GM12801 (cell line): ENCODE data around the gene RAD51B.

Experiments
- CTCF ChIP-seq: IDR thresholded peaks from one replicate; pipeline ENCODE4 v1.5.1; 2011; ENCODE audit warnings: control low read depth; ENCODE audit not compliant: insufficient read length; ENCODE audit errors: extremely low read depth

RAD51B gene

GRCh38 chr14:68246786-68247105 is 427.2 kb downstream of the RAD51B start:
- TF ChIP-seq CTCF = no peak

GRCh38 chr14:68247274-68247673 is 427.7 kb downstream of the RAD51B start:
- no peak for TF ChIP-seq CTCF

GRCh38 chr14:68247676-68248268 is 428.2 kb downstream of the RAD51B start:
- TF ChIP-seq CTCF = no peak

- no peak for TF ChIP-seq CTCF
Measured at GRCh38 chr14:68248481-68249255, 429.1 kb downstream of the RAD51B start.

GRCh38 chr14:68249661-68250451 is 430.3 kb downstream of the RAD51B start:
- no peak for TF ChIP-seq CTCF

GRCh38 chr14:68250927-68251768 is 431.6 kb downstream of the RAD51B start:
- no peak for TF ChIP-seq CTCF

- no peak for TF ChIP-seq CTCF
Measured at GRCh38 chr14:68251769-68252100, 432.2 kb downstream of the RAD51B start.
